KBM-7 (cell line): ENCODE data around the gene TNFAIP1.
A peak's percentile ranks its signal among the peaks of the same experiment; 100 is the strongest.

Experiments used
- DNase-seq: peaks from one replicate; pipeline ENCODE4 v3.0.0-alpha.2; 2015
- in situ Hi-C: fragments of 300-500 bp; cut with MboI; formaldehyde crosslinking; loops from 2 replicates; pipeline ENCODE4 v1.14.3; 2020; ENCODE audit warnings: low sequenced_read_pairs, low pct_unique_long_range_greater_than_20kb, mixed read lengths

TNFAIP1 gene

DNA sequence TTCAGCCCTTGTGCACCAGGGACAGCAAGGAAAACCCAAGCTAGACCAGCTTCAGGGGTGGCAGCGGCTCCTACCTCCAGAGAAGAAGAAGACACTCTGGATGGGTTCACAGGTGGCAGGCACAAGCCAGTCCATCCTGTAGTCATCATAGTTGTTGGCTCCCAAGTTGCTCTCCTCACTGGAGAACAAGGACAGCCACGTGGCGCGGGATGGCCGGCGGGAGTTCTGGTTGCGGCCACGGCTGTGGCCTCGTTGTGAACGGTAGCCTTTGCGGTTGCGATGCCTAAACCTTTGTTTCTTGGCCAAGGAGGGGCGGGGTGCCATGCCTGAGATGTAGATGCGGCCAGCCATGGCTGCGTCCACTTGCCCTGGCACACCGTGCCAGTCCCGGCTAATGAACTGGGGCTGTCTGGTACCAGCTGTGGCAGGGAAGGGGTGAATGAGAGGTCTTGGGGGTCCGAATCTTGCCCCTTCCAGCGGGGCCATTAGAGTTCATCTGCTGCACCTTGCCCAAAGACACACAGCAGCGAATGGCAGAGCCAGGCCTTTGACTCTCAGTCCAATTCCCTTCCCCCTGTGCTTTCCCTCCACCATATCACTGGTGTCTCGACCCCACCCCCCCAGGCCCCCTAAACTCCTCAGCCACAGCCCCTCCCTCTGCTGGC lies 32.2 kb downstream of the TNFAIP1 start:
- no peak for DNase-seq
- in situ Hi-C loops = no loop called here

DNA sequence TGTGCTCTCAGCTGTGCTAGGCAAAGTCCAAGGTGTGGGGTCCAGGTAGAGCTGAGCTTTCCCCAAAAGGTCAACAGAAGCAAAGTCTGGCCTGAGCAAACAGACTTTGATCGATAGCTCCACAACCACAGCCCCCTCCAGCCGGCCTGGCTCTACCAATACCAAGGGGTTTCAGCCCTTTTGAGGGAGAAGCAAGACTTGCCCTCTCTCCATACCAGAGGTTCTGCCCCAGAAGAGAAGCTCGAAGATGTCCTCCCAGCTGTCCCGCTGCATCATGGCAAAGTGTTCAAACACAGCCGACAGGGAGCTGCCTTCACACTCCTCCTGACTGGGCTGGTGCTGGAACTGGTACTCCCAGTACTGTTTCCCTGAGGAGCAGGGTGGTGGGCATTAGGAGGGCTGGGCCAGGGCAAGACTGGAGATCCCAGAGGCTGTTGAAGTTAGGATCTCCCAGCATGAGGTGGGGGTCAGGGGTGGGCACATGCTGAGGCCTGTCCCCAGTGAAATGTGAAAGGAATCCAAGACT lies 32.8 kb downstream of the TNFAIP1 start:
- in situ Hi-C loops = no loop called here
- DNase-seq = no peak

DNA sequence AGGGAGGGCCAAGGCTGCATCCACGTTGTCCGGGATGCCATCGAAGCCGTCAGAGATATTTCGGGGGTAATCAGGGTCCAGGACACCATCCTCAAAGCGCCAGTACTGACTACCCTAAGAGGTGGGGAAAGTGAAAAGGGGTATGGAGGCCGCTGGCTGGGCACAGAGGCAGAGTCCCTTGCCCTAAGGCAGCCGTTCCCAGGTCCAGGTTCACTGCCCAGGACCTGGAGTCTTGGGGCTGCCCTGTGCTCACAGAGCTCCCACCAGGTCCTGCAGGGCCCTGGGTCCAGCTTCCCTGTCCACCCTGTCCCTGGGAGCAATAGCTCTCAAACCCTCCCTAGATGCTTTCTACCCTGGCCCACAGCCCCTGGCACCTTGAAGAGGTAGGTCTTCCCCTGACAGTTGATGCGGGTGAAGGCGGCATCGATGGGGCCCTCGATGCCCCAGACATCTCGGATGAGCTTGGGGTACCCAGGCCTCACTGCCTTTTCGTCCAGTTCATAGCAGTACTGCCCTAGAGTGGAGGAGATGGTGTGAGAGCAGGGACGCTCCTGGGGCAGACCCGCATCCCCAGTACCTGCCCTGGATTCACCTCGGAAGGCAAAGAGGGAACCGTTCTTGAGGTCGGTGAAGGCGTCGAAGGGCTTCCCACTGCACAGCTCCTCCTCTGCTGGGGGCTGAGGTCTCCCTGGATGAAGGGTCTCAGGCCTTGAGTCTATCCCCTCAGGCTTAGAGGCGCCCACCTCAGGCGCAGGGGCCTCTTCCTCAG lies 33.5 kb downstream of the TNFAIP1 start:
- in situ Hi-C loops = no loop called here

DNA sequence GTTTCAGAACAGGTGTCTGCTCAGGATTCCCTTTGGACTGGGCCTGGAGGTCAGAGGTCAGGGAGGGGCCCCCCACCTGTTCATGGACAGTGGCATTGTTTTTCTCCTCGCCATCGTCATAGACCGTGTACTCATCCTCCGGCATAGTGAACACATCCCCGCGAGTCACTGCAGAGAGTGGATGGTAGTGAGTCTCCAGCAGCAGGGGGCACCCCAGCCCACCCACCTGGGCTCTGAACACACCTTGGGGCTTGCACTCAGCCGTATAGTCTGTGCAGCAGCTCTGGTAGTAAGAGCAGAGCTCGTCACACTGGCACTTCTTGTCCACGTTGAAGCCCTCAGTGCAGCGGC lies 34.1 kb downstream of the TNFAIP1 start:
- no peak for DNase-seq
- in situ Hi-C loops = no loop called here

More for the DNA sequence above, 33.5 kb downstream of the TNFAIP1 start:
- no peak for DNase-seq

DNA sequence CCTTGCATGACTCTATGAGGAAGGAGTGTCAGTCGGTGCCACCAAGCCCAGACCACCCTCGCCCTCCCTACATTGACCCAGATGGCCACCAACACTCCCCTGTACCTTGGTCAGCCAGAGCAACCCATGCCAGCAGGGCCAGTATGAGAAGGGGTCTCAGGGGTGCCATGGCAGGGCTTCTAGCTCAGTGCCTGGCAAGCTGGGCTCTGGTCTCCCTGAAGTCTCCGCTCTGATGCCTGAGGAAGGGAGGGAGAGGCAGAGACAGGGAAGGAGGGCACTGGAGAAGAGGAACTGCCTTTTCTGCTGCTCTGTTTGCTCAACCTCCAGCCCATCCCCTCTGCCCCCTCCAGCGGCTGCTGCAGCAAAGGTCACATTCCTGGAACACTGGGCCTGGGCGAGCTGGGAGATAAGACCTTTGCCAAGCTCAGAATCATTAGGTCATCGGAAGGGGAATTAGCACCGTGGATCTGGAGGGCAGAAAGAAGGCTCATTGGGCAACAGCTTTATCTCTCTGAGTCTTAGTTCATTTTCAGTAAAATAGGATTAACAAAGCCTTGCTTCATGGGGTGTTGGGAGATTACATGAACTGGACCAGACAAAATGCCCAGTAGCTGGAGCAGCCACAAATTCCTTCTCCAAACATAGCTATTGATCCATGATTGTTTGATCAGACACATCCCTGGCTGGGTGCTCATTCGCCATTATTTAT lies 34.6 kb downstream of the TNFAIP1 start, which contains the start of gene VTN:
Gene VTN (minus strand): TSS at position 273 of the 709 bp plus-strand sequence. CDS start 104 bp downstream, at position 169.
- DNase-seq = peak; percentile 49
- in situ Hi-C loops = no loop called here

DNA sequence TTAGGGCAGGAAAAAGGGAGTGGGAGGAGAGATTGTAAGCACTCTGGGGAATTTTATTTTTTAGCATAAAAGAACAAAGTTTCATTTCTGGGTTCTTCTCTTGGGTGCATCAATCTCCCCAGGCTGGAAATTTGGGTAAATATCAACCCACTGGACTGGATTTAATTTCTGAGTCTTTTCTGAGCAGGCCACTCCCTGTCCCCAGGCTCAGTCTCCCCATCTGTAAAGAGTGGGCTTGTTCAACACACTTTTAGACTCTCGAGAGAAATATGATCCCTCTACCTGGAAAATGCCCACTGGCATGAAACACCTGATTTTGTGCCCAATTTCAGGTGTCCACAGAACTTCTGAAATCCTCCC lies 35.2 kb downstream of the TNFAIP1 start:
- no peak for DNase-seq
- in situ Hi-C loops = no loop called here

DNA sequence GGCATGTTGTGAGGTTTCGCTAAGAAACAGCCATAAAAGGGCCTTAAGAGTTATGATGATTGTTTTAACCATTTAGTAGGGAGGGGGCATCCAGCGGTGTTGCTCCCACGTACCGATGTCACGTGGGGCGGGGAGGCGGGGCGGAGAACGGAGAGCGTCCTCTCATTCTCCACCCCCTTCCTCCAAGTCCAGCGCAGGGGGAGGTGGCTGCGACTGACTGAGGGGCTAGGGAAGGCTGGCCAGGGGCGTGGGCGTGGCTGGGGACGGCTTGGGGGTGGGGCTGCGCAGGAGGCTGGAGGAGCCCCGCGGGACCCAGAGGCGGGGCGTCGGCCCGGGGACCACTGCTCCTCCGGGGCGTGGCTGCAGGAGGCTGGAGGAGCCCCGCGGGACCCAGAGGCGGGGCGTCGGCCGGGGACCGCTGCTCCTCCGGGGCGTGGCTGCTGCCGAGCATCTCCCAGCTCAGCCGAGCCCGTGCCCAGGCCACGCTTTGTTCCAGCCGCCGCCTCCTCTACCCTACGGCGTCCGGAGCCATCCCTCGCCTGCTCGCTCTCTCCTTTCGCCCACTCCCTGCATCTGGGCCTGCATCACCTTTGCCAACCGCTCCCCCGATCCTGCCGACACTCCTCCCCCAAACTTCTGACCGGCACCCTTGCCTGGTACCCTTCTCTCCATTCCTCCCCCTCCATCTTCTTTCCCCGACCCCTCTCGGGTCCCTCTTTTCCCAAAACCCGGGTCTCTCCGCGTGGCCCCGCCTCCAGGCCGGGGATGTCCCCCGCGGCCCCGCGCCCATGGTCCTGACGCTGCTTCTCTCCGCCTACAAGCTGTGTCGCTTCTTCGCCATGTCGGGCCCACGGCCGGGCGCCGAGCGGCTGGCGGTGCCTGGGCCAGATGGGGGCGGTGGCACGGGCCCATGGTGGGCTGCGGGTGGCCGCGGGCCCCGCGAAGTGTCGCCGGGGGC lies 36.0 kb downstream of the TNFAIP1 start, which contains the start of gene SARM1:
Gene SARM1 (plus strand): TSS at position 450 of the 958 bp plus-strand sequence. CDS start 339 bp downstream, at position 789.
- in situ Hi-C loops = no loop called here
- DNase-seq = no peak

DNA sequence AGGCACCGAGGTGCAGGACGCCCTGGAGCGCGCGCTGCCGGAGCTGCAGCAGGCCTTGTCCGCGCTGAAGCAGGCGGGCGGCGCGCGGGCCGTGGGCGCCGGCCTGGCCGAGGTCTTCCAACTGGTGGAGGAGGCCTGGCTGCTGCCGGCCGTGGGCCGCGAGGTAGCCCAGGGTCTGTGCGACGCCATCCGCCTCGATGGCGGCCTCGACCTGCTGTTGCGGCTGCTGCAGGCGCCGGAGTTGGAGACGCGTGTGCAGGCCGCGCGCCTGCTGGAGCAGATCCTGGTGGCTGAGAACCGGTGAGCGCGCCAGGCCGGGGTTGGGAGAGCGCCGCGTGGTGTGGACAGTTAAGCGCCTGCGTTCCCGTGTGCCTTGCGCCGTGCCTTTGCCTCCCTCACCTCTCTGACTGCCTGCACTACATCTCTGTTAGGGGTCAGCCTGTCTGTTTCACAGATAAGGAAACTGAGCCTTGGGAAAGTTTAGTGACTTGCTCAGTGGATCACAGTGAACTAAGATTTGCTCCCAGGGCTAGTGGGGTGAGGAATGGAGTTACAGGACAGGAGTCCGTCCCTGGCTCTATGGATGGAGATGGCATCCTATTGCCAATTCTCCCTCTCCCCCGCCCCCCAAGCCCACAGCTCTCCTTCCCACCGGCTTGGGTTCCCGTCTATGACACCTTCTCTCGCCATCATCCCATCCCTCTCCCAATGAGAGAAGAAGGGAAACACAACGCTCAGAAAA lies 36.8 kb downstream of the TNFAIP1 start:
- in situ Hi-C loops = no loop called here
- DNase-seq = no peak

DNA sequence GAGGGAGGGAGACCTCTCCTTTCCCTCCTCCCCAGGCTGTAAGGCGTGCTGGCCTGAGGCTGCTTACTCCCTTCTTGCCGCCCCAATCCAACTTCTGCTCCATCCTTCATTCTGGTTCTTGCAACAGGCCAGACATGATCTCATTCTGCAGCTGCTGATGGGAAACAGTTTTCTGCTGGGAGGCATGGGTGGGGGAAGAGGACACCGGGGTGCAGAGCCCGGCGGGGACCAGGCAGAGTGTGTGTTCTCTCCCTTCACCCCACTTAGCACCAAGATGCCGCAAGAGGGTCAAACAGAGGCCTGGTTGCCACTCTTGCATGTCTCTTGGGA lies 37.3 kb downstream of the TNFAIP1 start:
- in situ Hi-C loops = no loop called here

DNA sequence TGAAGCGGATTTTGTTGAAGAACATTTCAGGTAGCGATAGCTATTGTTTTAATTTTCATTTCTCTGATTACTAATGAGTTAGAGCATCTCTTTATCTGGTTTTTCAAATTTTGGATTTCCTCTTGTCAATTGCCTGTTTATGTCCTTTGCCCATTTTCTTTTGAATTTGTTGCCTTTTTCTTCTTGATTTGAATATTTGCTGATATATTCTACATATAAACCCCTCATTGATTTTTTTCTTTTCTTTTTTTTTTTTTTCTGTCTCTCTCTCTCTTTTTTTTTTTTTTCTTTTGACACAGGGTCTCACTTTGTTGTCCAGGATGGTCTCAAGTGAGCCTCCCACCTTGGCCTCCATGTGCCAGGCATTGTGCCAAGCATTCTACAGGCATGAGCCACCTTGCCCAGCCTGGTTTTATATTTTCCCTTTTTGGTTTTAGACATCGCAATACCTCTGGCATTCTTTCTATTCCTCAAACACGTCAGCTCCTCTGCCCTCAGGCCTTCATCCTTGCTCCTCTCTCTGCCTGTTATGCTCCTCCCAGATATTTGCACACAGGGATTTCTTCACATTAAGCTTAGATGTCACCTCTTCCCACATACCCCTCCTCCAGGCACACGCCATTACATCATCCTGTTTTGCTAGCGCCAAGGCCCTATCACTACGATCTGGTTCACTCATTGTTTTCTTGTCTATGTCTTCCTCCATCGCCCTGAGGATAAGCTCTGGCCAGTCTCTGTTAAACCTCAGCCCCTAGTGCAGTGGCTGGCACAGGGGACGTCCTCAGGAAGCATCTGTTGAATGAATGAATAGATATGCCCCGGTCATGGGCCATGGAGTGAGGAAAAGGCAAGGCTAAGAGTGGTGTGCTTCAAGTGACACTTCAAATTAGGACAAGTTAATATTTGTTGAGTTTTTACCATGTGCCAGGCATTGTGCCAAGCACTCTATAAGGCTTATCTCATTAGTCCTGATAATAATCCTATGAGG lies 44.5 kb downstream of the TNFAIP1 start:
- DNase-seq = peak; percentile 9

More for the DNA sequence above, 37.3 kb downstream of the TNFAIP1 start:
- no peak for DNase-seq

DNA sequence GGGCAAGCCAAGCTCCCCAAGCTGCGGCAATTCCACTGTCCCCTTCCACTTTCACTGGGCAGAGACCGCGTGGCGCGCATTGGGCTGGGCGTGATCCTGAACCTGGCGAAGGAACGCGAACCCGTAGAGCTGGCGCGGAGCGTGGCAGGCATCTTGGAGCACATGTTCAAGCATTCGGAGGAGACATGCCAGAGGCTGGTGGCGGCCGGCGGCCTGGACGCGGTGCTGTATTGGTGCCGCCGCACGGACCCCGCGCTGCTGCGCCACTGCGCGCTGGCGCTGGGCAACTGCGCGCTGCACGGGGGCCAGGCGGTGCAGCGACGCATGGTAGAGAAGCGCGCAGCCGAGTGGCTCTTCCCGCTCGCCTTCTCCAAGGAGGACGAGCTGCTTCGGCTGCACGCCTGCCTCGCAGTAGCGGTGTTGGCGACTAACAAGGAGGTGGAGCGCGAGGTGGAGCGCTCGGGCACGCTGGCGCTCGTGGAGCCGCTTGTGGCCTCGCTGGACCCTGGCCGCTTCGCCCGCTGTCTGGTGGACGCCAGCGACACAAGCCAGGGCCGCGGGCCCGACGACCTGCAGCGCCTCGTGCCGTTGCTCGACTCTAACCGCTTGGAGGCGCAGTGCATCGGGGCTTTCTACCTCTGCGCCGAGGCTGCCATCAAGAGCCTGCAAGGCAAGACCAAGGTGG lies 45.7 kb downstream of the TNFAIP1 start:
- in situ Hi-C loops = no loop called here
- DNase-seq = no peak

More for the DNA sequence above, 44.5 kb downstream of the TNFAIP1 start:
- in situ Hi-C loops = no loop called here

DNA sequence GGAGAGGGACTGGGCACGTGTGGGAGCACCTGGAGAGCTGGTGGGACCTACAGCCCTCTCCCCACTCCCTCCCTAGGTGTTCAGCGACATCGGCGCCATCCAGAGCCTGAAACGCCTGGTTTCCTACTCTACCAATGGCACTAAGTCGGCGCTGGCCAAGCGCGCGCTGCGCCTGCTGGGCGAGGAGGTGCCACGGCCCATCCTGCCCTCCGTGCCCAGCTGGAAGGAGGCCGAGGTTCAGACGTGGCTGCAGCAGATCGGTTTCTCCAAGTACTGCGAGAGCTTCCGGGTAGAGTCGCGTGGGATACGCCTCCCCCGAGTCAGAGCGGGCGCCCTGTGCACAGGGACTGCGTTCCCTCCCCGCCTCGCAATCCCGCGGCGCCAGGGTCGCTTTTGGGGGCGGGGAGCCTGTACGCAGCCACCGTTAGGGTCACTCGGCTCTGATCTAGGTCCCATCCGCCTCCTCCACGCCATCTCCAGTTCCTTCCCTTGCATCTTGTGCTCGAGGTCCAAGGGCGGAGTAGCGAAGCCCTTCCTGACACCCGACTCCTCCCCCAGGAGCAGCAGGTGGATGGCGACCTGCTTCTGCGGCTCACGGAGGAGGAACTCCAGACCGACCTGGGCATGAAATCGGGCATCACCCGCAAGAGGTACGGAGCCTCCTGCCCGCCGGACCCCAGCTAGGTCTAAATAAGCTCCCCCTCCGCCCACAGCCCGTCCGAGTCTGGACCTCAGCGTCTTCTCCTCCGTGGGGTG lies 48.9 kb downstream of the TNFAIP1 start:
- DNase-seq = no peak
- in situ Hi-C loops = no loop called here

DNA sequence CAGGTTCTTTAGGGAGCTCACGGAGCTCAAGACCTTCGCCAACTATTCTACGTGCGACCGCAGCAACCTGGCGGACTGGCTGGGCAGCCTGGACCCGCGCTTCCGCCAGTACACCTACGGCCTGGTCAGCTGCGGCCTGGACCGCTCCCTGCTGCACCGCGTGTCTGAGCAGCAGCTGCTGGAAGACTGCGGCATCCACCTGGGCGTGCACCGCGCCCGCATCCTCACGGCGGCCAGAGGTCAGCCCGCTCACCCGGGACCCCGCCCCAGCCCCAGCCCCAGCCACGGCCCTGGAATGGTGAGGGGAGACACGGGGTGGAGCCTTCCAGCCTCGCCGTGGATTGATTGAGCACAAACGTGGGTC lies 49.5 kb downstream of the TNFAIP1 start:
- in situ Hi-C loops = no loop called here
- no peak for DNase-seq

DNA sequence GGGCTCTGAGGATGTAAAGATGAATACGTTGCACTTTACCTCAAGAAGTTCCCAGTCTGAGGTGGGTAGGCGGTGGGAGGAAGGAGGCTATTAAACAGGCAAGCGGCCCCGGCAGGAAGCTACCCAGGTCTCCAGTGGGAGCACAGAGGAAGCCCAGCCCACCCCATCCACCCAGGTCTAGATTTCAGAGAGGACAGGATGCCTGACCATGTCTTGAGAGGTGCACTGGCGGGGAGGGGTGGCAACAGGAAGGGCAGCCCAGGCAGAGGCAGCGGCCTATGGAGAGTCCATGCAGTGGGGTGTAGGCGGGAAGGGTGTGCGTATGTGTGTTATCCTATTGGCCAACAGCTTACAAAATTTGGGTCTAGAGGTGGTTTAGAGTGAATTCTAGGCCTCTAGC lies 49.8 kb downstream of the TNFAIP1 start:
- in situ Hi-C loops = no loop called here

DNA sequence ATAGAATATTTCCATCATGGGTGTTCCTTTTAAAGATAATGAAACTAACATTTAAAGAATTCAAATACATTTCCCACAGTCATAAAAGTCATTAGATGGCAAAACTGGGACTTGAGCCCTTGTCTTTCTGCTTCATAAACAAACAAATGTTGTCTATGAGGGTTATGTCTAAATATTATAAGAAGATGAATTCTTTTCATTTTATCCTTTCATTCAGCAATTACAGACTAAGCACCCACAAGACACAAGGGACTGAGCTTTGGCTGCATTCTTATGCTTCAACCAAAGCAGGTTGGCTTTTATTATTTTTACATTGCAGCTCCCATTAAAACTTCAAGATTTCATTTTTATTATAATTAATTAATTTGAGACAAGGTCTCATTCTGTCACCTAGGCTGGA lies 50.8 kb downstream of the TNFAIP1 start:
- in situ Hi-C loops = no loop called here
- no peak for DNase-seq

More for the DNA sequence above, 49.8 kb downstream of the TNFAIP1 start:
- no peak for DNase-seq

DNA sequence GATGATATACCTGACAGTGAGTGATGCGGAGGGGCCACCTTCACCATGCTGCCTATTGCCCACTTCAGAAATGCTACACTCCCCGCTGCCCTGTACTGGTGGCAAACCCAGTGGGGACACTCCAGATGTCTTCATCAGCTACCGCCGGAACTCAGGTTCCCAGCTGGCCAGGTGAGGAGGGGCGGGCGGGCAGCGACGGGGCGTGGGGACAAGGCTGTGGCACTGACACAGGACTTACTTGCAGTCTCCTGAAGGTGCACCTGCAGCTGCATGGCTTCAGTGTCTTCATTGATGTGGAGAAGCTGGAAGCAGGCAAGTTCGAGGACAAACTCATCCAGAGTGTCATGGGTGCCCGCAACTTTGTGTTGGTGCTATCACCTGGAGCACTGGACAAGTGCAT lies 52.5 kb downstream of the TNFAIP1 start:
- in situ Hi-C loops = no loop called here
- DNase-seq = no peak
